IMR-90 (cell line): ENCODE data around the gene CDK5. TPM values are rescaled to one million over a fixed set of nuclear protein-coding genes. Genes with fewer than 3 reads are reported as not detected.

Experiments
- ATAC-seq: fragments of 200-7000 bp; cut with Tn5 transposase; 2 replicates; pipeline ENCODE4 v1.9.1; 2020; ENCODE audit warnings: low read depth, mild to moderate bottlenecking, moderate library complexity
- BruUV-seq: library from RNA; stranded (reverse); fragments of 400-500 nt; replicated peaks from 2 replicates; lab custom pipeline; 2021; lab: Mats Ljungman, UMichigan
- CTCF ChIA-PET: fragments of 300-600 bp; formaldehyde crosslinking; extraction: SDS; loops from one replicate; lab custom pipeline; 2021; ENCODE audit warnings: antibody characterized with exemption; lab: Yijun Ruan, JAX
- POLR2A ChIA-PET: fragments of 300-600 bp; sonication (Branson Sonifier 250); formaldehyde crosslinking; loops from one replicate; lab custom pipeline; 2022; ENCODE audit warnings: antibody characterized with exemption; ENCODE audit not compliant: unreplicated experiment; lab: Charles Lee
- DNase-seq: peaks from one replicate; pipeline ENCODE4 v3.0.0; 2013
- H2AFZ ChIP-seq: replicated peaks from 2 replicates; pipeline ENCODE3; 2013; ENCODE audit warnings: low read length, mild to moderate bottlenecking; ENCODE audit not compliant: poor library complexity
- H2AK5ac ChIP-seq: 2 replicates; pipeline ENCODE4 v1.6.1; 2013; ENCODE audit warnings: low read depth, low read length, inconsistent platforms
- H2AK9ac ChIP-seq: replicated peaks from 2 replicates; pipeline ENCODE3; 2013; ENCODE audit warnings: mild to moderate bottlenecking, low read depth, low read length, moderate library complexity; ENCODE audit not compliant: poor library complexity
- H2BK120ac ChIP-seq: 2 replicates; pipeline ENCODE4 v1.6.1; 2013; ENCODE audit warnings: low read depth, low read length, inconsistent platforms
- H2BK15ac ChIP-seq: 3 replicates; pipeline ENCODE4 v1.6.1; 2013; ENCODE audit warnings: low read depth, low read length, inconsistent platforms
- H2BK20ac ChIP-seq: 2 replicates; pipeline ENCODE4 v1.6.1; 2013; ENCODE audit warnings: low read depth, mild to moderate bottlenecking, inconsistent platforms, low read length, moderate library complexity
- H2BK5ac ChIP-seq: 2 replicates; pipeline ENCODE4 v1.6.1; 2013; ENCODE audit warnings: mild to moderate bottlenecking, low read depth, low read length, inconsistent platforms; ENCODE audit not compliant: poor library complexity, severe bottlenecking
- H3K14ac ChIP-seq: replicated peaks from 2 replicates; pipeline ENCODE4 v1.6.1; 2013; ENCODE audit warnings: low read depth, low read length, inconsistent platforms
- H3K18ac ChIP-seq: 2 replicates; pipeline ENCODE4 v1.6.1; 2013; ENCODE audit warnings: low read depth, low read length, control low read depth
- H3K23ac ChIP-seq: 2 replicates; pipeline ENCODE4 v1.6.1; 2013; ENCODE audit warnings: low read depth, low read length, inconsistent platforms
- H3K27ac ChIP-seq: 2 replicates; pipeline ENCODE4 v1.5.1; 2013; ENCODE audit warnings: mild to moderate bottlenecking, control low read depth, low read length; ENCODE audit not compliant: insufficient read depth
- H3K27me3 ChIP-seq: 2 replicates; pipeline ENCODE4 v1.6.1; 2013; ENCODE audit warnings: low read length; ENCODE audit not compliant: control insufficient read depth, insufficient read depth
- H3K36me3 ChIP-seq: 2 replicates; pipeline ENCODE4 v1.6.1; 2013; ENCODE audit warnings: low read length, mixed read lengths; ENCODE audit not compliant: control insufficient read depth, insufficient read depth
- H3K4ac ChIP-seq: 2 replicates; pipeline ENCODE4 v1.6.1; 2013; ENCODE audit warnings: low read depth, low read length, inconsistent platforms
- H3K4me1 ChIP-seq: 2 replicates; pipeline ENCODE4 v1.6.1; 2013; ENCODE audit warnings: low read length, mixed read lengths; ENCODE audit not compliant: control insufficient read depth, insufficient read depth
- H3K4me2 ChIP-seq: 2 replicates; pipeline ENCODE4 v1.6.1; 2013; ENCODE audit warnings: low read depth, mild to moderate bottlenecking, control low read depth, low read length, moderate library complexity
- H3K4me3 ChIP-seq: 2 replicates; pipeline ENCODE4 v1.5.1; 2013; ENCODE audit warnings: low read depth, mild to moderate bottlenecking, control low read depth, low read length, moderate library complexity; ENCODE audit not compliant: insufficient read depth
- H3K56ac ChIP-seq: 2 replicates; pipeline ENCODE4 v1.6.1; 2013; ENCODE audit warnings: low read length, inconsistent platforms; ENCODE audit not compliant: insufficient read depth; ENCODE audit errors: extremely low read depth
- H3K79me1 ChIP-seq, 2 experiments: 2 replicates each; pipeline ENCODE4 v1.6.1; 2013; ENCODE audit warnings: low read length in 2 of 2, inconsistent platforms in 1 of 2, low read depth in 1 of 2
- H3K9ac ChIP-seq: 2 replicates; pipeline ENCODE4 v1.6.1; 2013; ENCODE audit warnings: low read depth, low read length, control low read depth
- H3K9me1 ChIP-seq: 2 replicates; pipeline ENCODE4 v1.6.1; 2013; ENCODE audit warnings: low read length, inconsistent platforms; ENCODE audit not compliant: insufficient read depth
- H3K9me3 ChIP-seq: 2 replicates; pipeline ENCODE4 v1.6.1; 2013; ENCODE audit warnings: low read length; ENCODE audit not compliant: control insufficient read depth, insufficient read depth
- H4K20me1 ChIP-seq: 2 replicates; pipeline ENCODE4 v1.6.1; 2013; ENCODE audit warnings: low read length, inconsistent platforms; ENCODE audit not compliant: insufficient read depth
- H4K5ac ChIP-seq: 2 replicates; pipeline ENCODE4 v1.6.1; 2013; ENCODE audit warnings: mild to moderate bottlenecking, low read depth, low read length, control low read depth
- H4K8ac ChIP-seq, 2 experiments: 2 replicates each; pipeline ENCODE4 v1.6.1; 2013; ENCODE audit warnings: low read depth in 2 of 2, low read length in 2 of 2, control low read depth in 1 of 2, inconsistent platforms in 1 of 2
- H4K91ac ChIP-seq: 2 replicates; pipeline ENCODE4 v1.6.1; 2013; ENCODE audit warnings: low read depth, low read length, inconsistent platforms; ENCODE audit not compliant: insufficient read depth
- CEBPB ChIP-seq: IDR thresholded peaks from 2 replicates; pipeline ENCODE4 v1.6.1; 2012; ENCODE audit warnings: low read depth, low read length, improper control_type of control experiment
- MAZ ChIP-seq: IDR thresholded peaks from 2 replicates; pipeline ENCODE4 v1.6.1; 2012; ENCODE audit warnings: low read depth, mild to moderate bottlenecking, low read length, improper control_type of control experiment, moderate library complexity, borderline replicate concordance
- MXI1 ChIP-seq: IDR thresholded peaks from 2 replicates; pipeline ENCODE4 v1.6.1; 2012; ENCODE audit warnings: low read depth, mild to moderate bottlenecking, low read length, moderate library complexity, borderline replicate concordance
- NFE2L2 ChIP-seq: fragments of 150-350 bp; IDR thresholded peaks from 2 replicates; pipeline ENCODE4 v1.6.1; 2016; ENCODE audit warnings: low read depth, mild to moderate bottlenecking, low read length
- RCOR1 ChIP-seq: IDR thresholded peaks from 2 replicates; pipeline ENCODE4 v1.6.1; 2012; ENCODE audit warnings: mild to moderate bottlenecking, low read length, improper control_type of control experiment; ENCODE audit not compliant: insufficient replicate concordance
- WGBS, 2 experiments: methylation state at CpG; one replicate each; pipeline versions ENCODE4 v1.1.5 to v1.1.7; 2013; ENCODE audit warnings: missing lambda C conversion rate in 2 of 2; ENCODE audit not compliant: insufficient read length in 1 of 2; ENCODE audit errors: extremely low coverage in 2 of 2; 5-methylcytosine and 5-hydroxymethylcytosine counted together
- dilution Hi-C: fragments of 300-500 bp; cut with HindIII; formaldehyde crosslinking; loops from one replicate; pipeline ENCODE4 v1.14.3; 2018; ENCODE audit warnings: low sequenced_read_pairs; ENCODE audit not compliant: unreplicated experiment
- in situ Hi-C: fragments of 300-500 bp; cut with MboI; formaldehyde crosslinking; loops from 3 replicates; pipeline ENCODE4 v1.14.3; 2019; ENCODE audit warnings: low sequenced_read_pairs, inconsistent platforms, mixed read lengths
- intact Hi-C: fragments of 100-400 bp; cut with micrococcal nuclease; formaldehyde crosslinking; loops from 2 replicates; pipeline ENCODE4 v1.10.0; 2022
- polyA plus RNA-seq, 3 experiments: library from polyadenylated mRNA; depleted of rRNA; stranded (reverse); fragments of >200 nt; gene quantifications; 2 replicates each; pipeline ENCODE4 v1.2.3, GENCODE V29; 2012; ENCODE audit warnings: low replicate concordance in 1 of 3
- total RNA-seq: library from RNA; depleted of rRNA; stranded (reverse); fragments of >200 nt; gene quantifications from 2 replicates; pipeline ENCODE4 v1.2.3, GENCODE V29; 2012
- TF ChIP-seq, protein P1 (sequence below): fragments of 150-350 bp; IDR thresholded peaks from 2 replicates; pipeline ENCODE4 v1.6.1; 2016; ENCODE audit warnings: low read depth, mild to moderate bottlenecking, low read length, moderate library complexity, borderline replicate concordance
- TF ChIP-seq, protein P2 (sequence below): conservative IDR thresholded peaks from 2 replicates; pipeline ENCODE4 v1.5.1; 2012; ENCODE audit warnings: mild to moderate bottlenecking, low read depth, low read length, improper control_type of control experiment

The CDK5 gene
- total and polyA plus RNA-seq, 2 of the 4 experiments (the other 2 are of a cell fraction) = 22.4 to 34.8 TPM

GRCh38 chr7:151006590-151007300, 51.0 kb downstream of the CDK5 start:
- Histone ChIP-seq H3K27me3 (peaks cover 15% of the 10 kb centered on the region), H3K9ac (no peak overlapping the region), H3K9me3 (no peaks in the 10 kb centered on the region), H4K8ac (no peak overlapping the region), H2AK9ac (no peak overlapping the region), H3K79me1 (no peaks in the 10 kb centered on the region), H3K27ac (no peak overlapping the region), H2AFZ (no peak overlapping the region), H2BK15ac (no peak overlapping the region), H2AK5ac (no peak overlapping the region), H3K4ac (no peak overlapping the region), H2BK20ac (no peak overlapping the region), H3K56ac (no peak overlapping the region), H3K4me2 (no peak overlapping the region), H3K36me3 (no peaks in the 10 kb centered on the region), H3K4me3 (no peak overlapping the region), H3K18ac (no peak overlapping the region), H2BK120ac (no peak overlapping the region), H3K14ac (no peak overlapping the region), H2BK5ac (no peak overlapping the region), H4K91ac (no peak overlapping the region), H3K9me1 (no peaks in the 10 kb centered on the region), H4K5ac (no peak overlapping the region), H3K23ac (no peak overlapping the region), H4K20me1 (no peaks in the 10 kb centered on the region), H3K4me1 (peaks cover 4% of the 10 kb centered on the region; the same call in 1 of the 2 replicates)
- ChIA-PET CTCF (interaction anchor here (2.0 kb wide), 1 partner anchor 44 kb away, joined by 4 read pairs; no protein-coding TSS in a partner anchor), POLR2A (no interaction called here)
- BruUV-seq = no TSS peak
- dilution Hi-C loops = no loop called here
- WGBS, 2 experiments = 84% methylated on average over 12 of the region's 23 CpGs; no CpG with 5 or more reads in 1 of the 2 experiments
- TF ChIP-seq, protein P1, sequence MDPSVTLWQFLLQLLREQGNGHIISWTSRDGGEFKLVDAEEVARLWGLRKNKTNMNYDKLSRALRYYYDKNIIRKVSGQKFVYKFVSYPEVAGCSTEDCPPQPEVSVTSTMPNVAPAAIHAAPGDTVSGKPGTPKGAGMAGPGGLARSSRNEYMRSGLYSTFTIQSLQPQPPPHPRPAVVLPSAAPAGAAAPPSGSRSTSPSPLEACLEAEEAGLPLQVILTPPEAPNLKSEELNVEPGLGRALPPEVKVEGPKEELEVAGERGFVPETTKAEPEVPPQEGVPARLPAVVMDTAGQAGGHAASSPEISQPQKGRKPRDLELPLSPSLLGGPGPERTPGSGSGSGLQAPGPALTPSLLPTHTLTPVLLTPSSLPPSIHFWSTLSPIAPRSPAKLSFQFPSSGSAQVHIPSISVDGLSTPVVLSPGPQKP = no peak
- no peak for TF ChIP-seq MXI1
- no peak for TF ChIP-seq MAZ
- TF ChIP-seq CEBPB = no peak
- no peak for TF ChIP-seq RCOR1
- TF ChIP-seq, protein P2, sequence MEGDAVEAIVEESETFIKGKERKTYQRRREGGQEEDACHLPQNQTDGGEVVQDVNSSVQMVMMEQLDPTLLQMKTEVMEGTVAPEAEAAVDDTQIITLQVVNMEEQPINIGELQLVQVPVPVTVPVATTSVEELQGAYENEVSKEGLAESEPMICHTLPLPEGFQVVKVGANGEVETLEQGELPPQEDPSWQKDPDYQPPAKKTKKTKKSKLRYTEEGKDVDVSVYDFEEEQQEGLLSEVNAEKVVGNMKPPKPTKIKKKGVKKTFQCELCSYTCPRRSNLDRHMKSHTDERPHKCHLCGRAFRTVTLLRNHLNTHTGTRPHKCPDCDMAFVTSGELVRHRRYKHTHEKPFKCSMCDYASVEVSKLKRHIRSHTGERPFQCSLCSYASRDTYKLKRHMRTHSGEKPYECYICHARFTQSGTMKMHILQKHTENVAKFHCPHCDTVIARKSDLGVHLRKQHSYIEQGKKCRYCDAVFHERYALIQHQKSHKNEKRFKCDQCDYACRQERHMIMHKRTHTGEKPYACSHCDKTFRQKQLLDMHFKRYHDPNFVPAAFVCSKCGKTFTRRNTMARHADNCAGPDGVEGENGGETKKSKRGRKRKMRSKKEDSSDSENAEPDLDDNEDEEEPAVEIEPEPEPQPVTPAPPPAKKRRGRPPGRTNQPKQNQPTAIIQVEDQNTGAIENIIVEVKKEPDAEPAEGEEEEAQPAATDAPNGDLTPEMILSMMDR = no peak
- no peak for TF ChIP-seq NFE2L2
- DNase-seq (no peak), ATAC-seq (no peak)
- in situ Hi-C loops = no loop called here
- intact Hi-C loops = no loop called here
